Brain microvascular endothelial cell (primary cell): Measurements from ENCODE around the gene ACER2.

Experiments
- DNase-seq: peaks from one replicate; pipeline ENCODE4 v3.0.0-alpha.2; 2020
- H3K27ac ChIP-seq: fragments of 250-450 bp; sonication (Bioruptor Pico); 2 replicates; pipeline ENCODE4 v1.5.1; 2020; ENCODE audit warnings: mild to moderate bottlenecking, moderate library complexity
- H3K27me3 ChIP-seq: fragments of 250-450 bp; sonication (Bioruptor Pico); replicated peaks from 2 replicates; pipeline ENCODE4 v1.5.1; 2020; ENCODE audit warnings: mild to moderate bottlenecking
- H3K36me3 ChIP-seq: fragments of 250-450 bp; sonication (Bioruptor Pico); replicated peaks from 2 replicates; pipeline ENCODE4 v1.5.1; 2020; ENCODE audit warnings: mild to moderate bottlenecking
- H3K4me3 ChIP-seq: 2 replicates; pipeline ENCODE4 v1.5.1; 2011; ENCODE audit warnings: low read depth, mild to moderate bottlenecking, control low read depth, low read length, moderate library complexity
- in situ Hi-C: cut with HindIII; loops from 2 replicates; pipeline ENCODE4 v1.10.0; 2017; ENCODE audit warnings: low sequenced_read_pairs, low pct_ligation_motif_present
- TF ChIP-seq, protein P1 (sequence below): IDR thresholded peaks from 2 replicates; pipeline ENCODE4 v1.5.1; 2011; ENCODE audit warnings: low read depth, mild to moderate bottlenecking, moderate library complexity, low read length, control low read depth, inconsistent platforms; ENCODE audit errors: missing control alignments

ACER2 gene

DNA sequence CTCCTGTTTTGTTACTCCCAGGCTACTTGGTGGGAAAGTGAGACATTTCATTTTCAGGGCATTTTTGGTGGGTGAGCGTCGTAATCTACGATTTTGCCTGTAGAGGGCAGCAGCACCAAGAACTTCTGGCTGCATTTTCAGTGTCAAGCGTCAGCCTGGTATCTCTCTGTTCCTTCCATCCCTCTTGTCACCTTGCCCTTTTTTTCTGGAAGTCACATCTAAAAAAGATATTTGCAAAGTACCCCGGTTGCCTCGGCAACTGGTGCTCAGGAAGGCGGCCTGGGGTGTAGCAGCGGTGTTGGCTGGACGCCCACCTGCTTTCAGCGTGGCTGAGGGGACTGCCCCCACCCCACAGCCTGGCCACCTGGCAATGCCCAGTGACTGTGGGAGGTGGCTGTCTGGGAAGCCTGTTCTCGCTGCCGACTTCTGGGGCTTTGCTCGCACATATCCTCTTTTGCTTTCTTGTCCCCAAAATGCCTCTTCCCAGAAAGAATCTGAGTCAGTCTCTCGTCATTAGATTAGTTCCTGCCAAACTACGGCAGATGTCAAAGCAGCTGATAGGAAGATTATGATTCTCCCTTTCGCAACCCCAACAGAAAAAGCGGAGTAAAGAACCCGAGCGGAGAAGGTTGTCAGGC, 84.5 kb downstream of the ACER2 start:
- Histone ChIP-seq H3K4me3 (peak overlapping the region; percentile 29), H3K27me3 (no peaks in the 10 kb centered on the region), H3K36me3 (no peaks in the 10 kb centered on the region), H3K27ac (peak overlapping the region; percentile 59)
- DNase-seq = peak; percentile 44
- TF ChIP-seq, protein P1, sequence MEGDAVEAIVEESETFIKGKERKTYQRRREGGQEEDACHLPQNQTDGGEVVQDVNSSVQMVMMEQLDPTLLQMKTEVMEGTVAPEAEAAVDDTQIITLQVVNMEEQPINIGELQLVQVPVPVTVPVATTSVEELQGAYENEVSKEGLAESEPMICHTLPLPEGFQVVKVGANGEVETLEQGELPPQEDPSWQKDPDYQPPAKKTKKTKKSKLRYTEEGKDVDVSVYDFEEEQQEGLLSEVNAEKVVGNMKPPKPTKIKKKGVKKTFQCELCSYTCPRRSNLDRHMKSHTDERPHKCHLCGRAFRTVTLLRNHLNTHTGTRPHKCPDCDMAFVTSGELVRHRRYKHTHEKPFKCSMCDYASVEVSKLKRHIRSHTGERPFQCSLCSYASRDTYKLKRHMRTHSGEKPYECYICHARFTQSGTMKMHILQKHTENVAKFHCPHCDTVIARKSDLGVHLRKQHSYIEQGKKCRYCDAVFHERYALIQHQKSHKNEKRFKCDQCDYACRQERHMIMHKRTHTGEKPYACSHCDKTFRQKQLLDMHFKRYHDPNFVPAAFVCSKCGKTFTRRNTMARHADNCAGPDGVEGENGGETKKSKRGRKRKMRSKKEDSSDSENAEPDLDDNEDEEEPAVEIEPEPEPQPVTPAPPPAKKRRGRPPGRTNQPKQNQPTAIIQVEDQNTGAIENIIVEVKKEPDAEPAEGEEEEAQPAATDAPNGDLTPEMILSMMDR = peak; percentile 83
- in situ Hi-C loops = loop anchor here (25.0 kb wide), 1 partner anchor 419 kb away; no protein-coding TSS in a partner anchor

DNA sequence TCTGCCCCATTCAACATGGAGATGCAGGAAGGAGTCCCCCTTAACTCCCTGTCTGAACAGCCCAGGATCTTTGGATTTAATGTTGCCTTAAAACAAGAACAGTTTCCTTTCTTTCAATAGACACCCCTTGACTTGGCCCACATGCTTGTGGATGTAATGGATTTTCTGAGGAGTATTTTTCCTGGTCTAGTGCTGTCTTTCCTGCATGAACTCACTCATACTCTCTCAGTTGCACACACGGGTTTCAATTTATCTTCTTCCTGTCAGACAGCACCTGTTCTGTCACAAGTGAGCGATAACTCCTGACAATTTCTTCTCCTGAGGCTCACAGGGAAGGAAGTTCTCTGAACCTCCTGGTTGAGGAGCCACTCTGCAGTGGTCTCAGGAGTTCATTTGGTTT, 85.1 kb downstream of the ACER2 start:
- Histone ChIP-seq H3K27me3 (no peaks in the 10 kb centered on the region), H3K27ac (no peak overlapping the region), H3K36me3 (no peaks in the 10 kb centered on the region), H3K4me3 (no peak overlapping the region)
- TF ChIP-seq, protein P1 = no peak
- DNase-seq = no peak
- in situ Hi-C loops = loop anchor here (25.0 kb wide), 1 partner anchor 418 kb away; no protein-coding TSS in a partner anchor

DNA sequence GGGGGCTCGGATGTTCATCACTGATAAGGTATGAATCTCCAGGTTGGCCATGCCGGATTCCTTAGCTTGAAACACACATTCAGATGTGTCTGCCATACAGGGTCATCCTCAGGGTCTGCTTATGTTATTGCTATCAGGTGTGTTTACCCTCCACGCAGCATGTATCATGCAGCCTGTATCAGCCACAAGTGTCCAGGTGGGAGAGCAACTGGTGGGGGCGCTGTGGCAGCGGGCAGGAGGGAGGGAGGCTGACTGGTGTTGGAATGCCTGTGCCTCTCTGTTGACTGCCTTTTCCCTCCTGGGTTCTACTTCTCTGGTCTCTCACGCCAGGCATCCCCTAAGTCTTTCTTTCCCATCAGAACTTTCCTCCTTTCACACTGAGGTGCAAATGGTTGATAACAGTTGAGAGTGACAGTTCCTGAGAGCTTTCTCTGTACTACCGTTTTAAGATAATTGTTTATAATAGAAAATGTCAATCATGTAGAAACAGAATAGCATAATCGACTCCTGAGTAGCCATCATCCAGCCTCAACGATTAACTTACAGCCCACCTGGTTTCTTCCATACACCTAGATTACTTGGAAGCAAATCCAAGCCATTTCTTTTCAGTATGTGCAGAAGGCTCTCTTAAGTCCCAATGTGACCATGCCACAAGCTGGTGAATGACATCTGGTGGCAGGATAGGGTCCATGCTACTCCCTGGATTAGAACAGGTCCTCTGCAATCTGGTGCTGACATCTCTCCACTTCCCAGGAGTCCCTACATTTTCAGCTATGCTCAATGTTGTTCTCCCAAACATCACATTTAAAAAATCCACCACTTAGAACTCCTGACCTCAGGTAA, 86.6 kb downstream of the ACER2 start:
- H3K36me3 ChIP-seq = no peaks in the 10 kb centered on the region
- no peak overlapping the region for H3K4me3 ChIP-seq
- TF ChIP-seq, protein P1 = no peak
- no peaks in the 10 kb centered on the region for H3K27me3 ChIP-seq
- no peak for DNase-seq
- in situ Hi-C loops = loop anchor here (25.0 kb wide), 1 partner anchor 417 kb away; no protein-coding TSS in a partner anchor
- H3K27ac ChIP-seq = no peak overlapping the region

DNA sequence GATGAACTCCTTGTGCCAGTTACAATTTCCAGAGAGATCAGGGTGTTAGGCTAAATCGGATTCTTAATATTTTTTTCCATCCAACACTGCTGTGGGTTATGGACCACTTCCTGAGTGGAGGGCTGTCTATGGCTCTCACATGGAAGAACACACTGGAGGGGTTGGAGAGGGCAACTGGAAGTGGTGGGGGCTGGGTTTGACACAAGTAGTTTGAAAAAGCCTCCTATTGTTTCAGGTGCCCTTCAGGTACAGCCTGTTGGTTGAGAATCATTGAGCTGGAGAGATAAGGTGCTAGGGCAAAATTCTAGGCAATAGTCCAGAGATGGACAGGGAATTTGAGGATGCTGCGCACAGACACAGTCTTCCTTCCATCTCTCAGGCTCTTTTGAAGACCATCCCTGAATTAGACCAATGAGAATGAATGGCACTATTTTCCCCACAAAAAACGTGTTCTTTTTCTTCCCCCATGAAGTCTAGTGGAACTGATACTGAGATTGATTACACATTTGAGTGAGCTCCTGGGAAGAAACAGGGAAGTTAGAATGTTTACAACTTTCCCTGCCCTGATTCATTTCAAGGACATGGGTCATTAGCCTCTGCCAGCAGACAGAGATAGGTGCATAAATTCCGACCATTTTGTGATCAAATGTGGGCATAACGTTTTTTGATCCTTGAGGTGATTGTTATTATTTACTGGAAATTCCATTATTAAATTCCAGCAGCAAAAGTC, 87.7 kb downstream of the ACER2 start:
- no peak for DNase-seq
- no peaks in the 10 kb centered on the region for H3K27me3 ChIP-seq
- in situ Hi-C loops = loop anchor here (25.0 kb wide), 1 partner anchor 416 kb away; no protein-coding TSS in a partner anchor
- TF ChIP-seq, protein P1 = no peak
- H3K36me3 ChIP-seq = no peaks in the 10 kb centered on the region
- no peak overlapping the region for H3K4me3 ChIP-seq
- no peak overlapping the region for H3K27ac ChIP-seq

DNA sequence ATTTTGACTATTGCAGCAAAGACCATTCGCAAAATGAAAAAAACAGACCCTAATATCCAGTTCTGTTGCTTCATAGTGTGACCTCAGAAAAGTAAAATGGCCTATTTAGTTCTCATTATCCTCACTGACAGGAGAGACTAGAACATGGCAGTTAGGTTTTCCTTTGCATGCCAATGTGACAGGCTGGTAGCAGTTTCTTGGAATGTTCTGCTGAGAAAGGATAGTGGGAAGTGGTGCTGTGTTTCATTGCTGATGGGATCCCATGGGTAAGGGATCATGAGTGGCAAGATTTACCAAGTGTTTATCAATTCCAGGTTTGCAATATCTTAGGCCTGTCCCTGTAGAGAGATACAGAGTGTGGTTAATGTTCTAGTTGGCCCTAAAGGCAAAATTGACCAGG, 88.5 kb downstream of the ACER2 start:
- in situ Hi-C loops = loop anchor here (25.0 kb wide), 1 partner anchor 415 kb away; no protein-coding TSS in a partner anchor
- TF ChIP-seq, protein P1 = no peak

More for the DNA sequence above, 88.5 kb downstream of the ACER2 start:
- H3K27ac ChIP-seq = no peak overlapping the region
- DNase-seq = no peak
- no peaks in the 10 kb centered on the region for H3K27me3 ChIP-seq
- H3K36me3 ChIP-seq = no peaks in the 10 kb centered on the region
- H3K4me3 ChIP-seq = no peak overlapping the region
